Activated CD4-positive, alpha-beta T cell treated with anti-CD3 and anti-CD28 coated beads, Interleukin-2, amount 50 U/mL, for 48 hours (primary cell): ENCODE data around the gene GGA2.
A peak's percentile ranks its signal among the peaks of the same experiment; 100 is the strongest.
"Not testable (repeated sequence)": the region's sequence is repeated elsewhere in the genome, so short reads cannot be mapped to it uniquely, and the experiment has no call there.

Source experiments
- DNase-seq, 2 experiments: peaks; one replicate each; pipeline ENCODE4 v3.0.0-alpha.2; 2020

Gene GGA2

GRCh38 chr16:23523876-23524385 is 13.6 kb upstream of the GGA2 start:
- no peak for DNase-seq

- no peak for DNase-seq
These were observed 13.0 kb upstream of the GGA2 start for GRCh38 chr16:23523321-23523720.

GRCh38 chr16:23521965-23522364 is 11.7 kb upstream of the GGA2 start:
- DNase-seq, result no peak

GRCh38 chr16:23521037-23521743 is 10.9 kb upstream of the GGA2 start:
- DNase-seq, result no peak

GRCh38 chr16:23520500-23520899 is 10.2 kb upstream of the GGA2 start:
- no peak for DNase-seq

GRCh38 chr16:23519282-23519681 is 9.0 kb upstream of the GGA2 start:
- DNase-seq, result no peak

GRCh38 chr16:23518435-23518891 is 8.2 kb upstream of the GGA2 start:
- no peak for DNase-seq

GRCh38 chr16:23516366-23517137 is 6.3 kb upstream of the GGA2 start:
- no peak for DNase-seq

- DNase-seq, result no peak
These were observed 5.6 kb upstream of the GGA2 start for GRCh38 chr16:23515881-23516280.

- DNase-seq, result peak; percentile 22 to 31
These were observed 4.3 kb upstream of the GGA2 start for GRCh38 chr16:23514381-23515152.

- no peak for DNase-seq
These were observed 1.9 kb upstream of the GGA2 start for GRCh38 chr16:23512168-23512695.

GRCh38 chr16:23511731-23512130 is 1.4 kb upstream of the GGA2 start:
- DNase-seq, result no peak

GRCh38 chr16:23510915-23511270 is 599 bp upstream of the GGA2 start:
- not testable (repeated sequence) for DNase-seq

GRCh38 chr16:23509782-23510163 is 521 bp downstream of the GGA2 start:
- DNase-seq, result peak; percentile 27 to 38

- no peak for DNase-seq
These were observed 896 bp downstream of the GGA2 start for GRCh38 chr16:23509441-23509754.

- DNase-seq, result no peak
These were observed 1.5 kb downstream of the GGA2 start for GRCh38 chr16:23508589-23509440.

- no peak for DNase-seq
These were observed 3.7 kb downstream of the GGA2 start for GRCh38 chr16:23506606-23506994.

- no peak for DNase-seq
These were observed 4.4 kb downstream of the GGA2 start for GRCh38 chr16:23505671-23506605.

GRCh38 chr16:23505180-23505665 is 5.1 kb downstream of the GGA2 start:
- DNase-seq, result no peak

GRCh38 chr16:23504453-23505179 is 5.7 kb downstream of the GGA2 start:
- peak; percentile 79 to 85 for DNase-seq
